Measurements from ENCODE around the gene GPR78.

- TF ChIP-seq CTCF (IDR thresholded peaks at IDR 0.05; ENCODE audit: borderline replicate concordance, extremely low read depth, low read length, poor library complexity, severe bottlenecking), result no peak
- no peak for TF ChIP-seq EZH2 (IDR thresholded peaks at IDR 0.05; ENCODE audit: borderline replicate concordance, low read depth, low read length, severe bottlenecking)
These were observed 36.0 kb downstream of the GPR78 start for GRCh38 chr4:8615921-8616787.

Measured in DND-41 (cell line).